Measurements from ENCODE around the gene ARHGAP20.

- no peak for TF ChIP-seq CTCF (IDR thresholded peaks at IDR 0.05)
- TF ChIP-seq POLR2A (IDR thresholded peaks at IDR 0.05): no peak
Measured at GRCh38 chr11:110634370-110634769, 77.9 kb downstream of the ARHGAP20 start.

All from uterus (tissue), 2 donors.